GF-D8 (cell line): ENCODE results near the gene ROPN1L.

Source experiments
- DNase-seq: peaks from one replicate; lab custom pipeline; 2025; lab: John Stamatoyannopoulos, UW

Gene ROPN1L

GRCh38 chr5:10427978-10428377, 13.7 kb upstream of the ROPN1L start:
- DNase-seq = no peak

GRCh38 chr5:10431415-10431814, 10.3 kb upstream of the ROPN1L start:
- DNase-seq = no peak

GRCh38 chr5:10432059-10433008, 9.3 kb upstream of the ROPN1L start:
- DNase-seq = no peak

GRCh38 chr5:10434392-10434791, 7.3 kb upstream of the ROPN1L start:
- DNase-seq = no peak

GRCh38 chr5:10438301-10438700, 3.4 kb upstream of the ROPN1L start:
- peak; percentile 78 for DNase-seq

GRCh38 chr5:10439692-10440091, 2.0 kb upstream of the ROPN1L start:
- no peak for DNase-seq

GRCh38 chr5:10440367-10440990, 1.2 kb upstream of the ROPN1L start:
- DNase-seq = no peak

GRCh38 chr5:10441992-10442435, 335 bp downstream of the ROPN1L start:
- no peak for DNase-seq

GRCh38 chr5:10442576-10442975, 897 bp downstream of the ROPN1L start:
- peak; percentile 36 for DNase-seq

GRCh38 chr5:10445352-10445751, 3.7 kb downstream of the ROPN1L start:
- DNase-seq = peak; percentile 90

- DNase-seq = no peak
Observed at GRCh38 chr5:10446490-10446889, 4.8 kb downstream of the ROPN1L start.

- no peak for DNase-seq
Observed at GRCh38 chr5:10447041-10447440, 5.4 kb downstream of the ROPN1L start.

- peak; percentile 22 for DNase-seq
Observed at GRCh38 chr5:10448754-10449360, 7.2 kb downstream of the ROPN1L start.

GRCh38 chr5:10451137-10451824, 9.6 kb downstream of the ROPN1L start:
- peak; percentile 90 for DNase-seq

- DNase-seq = peak; percentile 50
Observed at GRCh38 chr5:10452768-10453331, 11.2 kb downstream of the ROPN1L start.

- DNase-seq = no peak
Observed at GRCh38 chr5:10453545-10453944, 11.9 kb downstream of the ROPN1L start.

GRCh38 chr5:10454591-10455276, 13.1 kb downstream of the ROPN1L start:
- no peak for DNase-seq

GRCh38 chr5:10455277-10455670, 13.6 kb downstream of the ROPN1L start:
- DNase-seq = no peak

- DNase-seq = no peak
Observed at GRCh38 chr5:10456583-10457420, 15.1 kb downstream of the ROPN1L start.
